Stimulated activated CD4-positive, alpha-beta T cell treated with anti-CD3 and anti-CD28 coated beads, Interleukin-1b, Interleukin-23, amount 100 ng/mL, for 48 hours (primary cell): ENCODE results near the gene TMC6.
"Not testable (repeated sequence)": the region's sequence is repeated elsewhere in the genome, so short reads cannot be mapped to it uniquely, and the experiment has no call there.

Experiments
- DNase-seq: peaks from one replicate; pipeline ENCODE4 v3.0.0-alpha.2; 2020

TMC6 gene

GRCh38 chr17:78107976-78108725 is 20.4 kb downstream of the TMC6 start:
- no peak for DNase-seq

- DNase-seq: no peak
Measured at GRCh38 chr17:78107457-78107856, 21.1 kb downstream of the TMC6 start.

- DNase-seq: no peak
Measured at GRCh38 chr17:78106211-78106610, 22.3 kb downstream of the TMC6 start.

GRCh38 chr17:78105551-78105950 is 23.0 kb downstream of the TMC6 start:
- DNase-seq: no peak

GRCh38 chr17:78105101-78105500 is 23.5 kb downstream of the TMC6 start:
- no peak for DNase-seq

- DNase-seq: no peak
Measured at GRCh38 chr17:78104540-78104941, 24.0 kb downstream of the TMC6 start.

- DNase-seq: no peak
Measured at GRCh38 chr17:78103311-78103710, 25.2 kb downstream of the TMC6 start.

- DNase-seq: no peak
Measured at GRCh38 chr17:78101542-78101941, 27.0 kb downstream of the TMC6 start.

- DNase-seq: no peak
Measured at GRCh38 chr17:78101112-78101511, 27.4 kb downstream of the TMC6 start.

- DNase-seq: no peak
Measured at GRCh38 chr17:78096093-78096492, 32.5 kb downstream of the TMC6 start.

- DNase-seq: no peak
Measured at GRCh38 chr17:78095035-78095434, 33.5 kb downstream of the TMC6 start.

GRCh38 chr17:78092794-78093324 is 35.7 kb downstream of the TMC6 start:
- no peak for DNase-seq

GRCh38 chr17:78089576-78090281 is 38.8 kb downstream of the TMC6 start:
- no peak for DNase-seq

GRCh38 chr17:78088529-78088928 is 40.0 kb downstream of the TMC6 start:
- DNase-seq: no peak

GRCh38 chr17:78086740-78087139 is 41.8 kb downstream of the TMC6 start:
- no peak for DNase-seq

- DNase-seq: no peak
Measured at GRCh38 chr17:78082988-78083387, 45.6 kb downstream of the TMC6 start.

- DNase-seq: not testable (repeated sequence)
Measured at GRCh38 chr17:78082355-78082872, 46.1 kb downstream of the TMC6 start.

GRCh38 chr17:78081551-78081950 is 47.0 kb downstream of the TMC6 start:
- DNase-seq: no peak

- no peak for DNase-seq
Measured at GRCh38 chr17:78079253-78079652, 49.3 kb downstream of the TMC6 start.

GRCh38 chr17:78075545-78075944 is 53.0 kb downstream of the TMC6 start:
- no peak for DNase-seq

- no peak for DNase-seq
Measured at GRCh38 chr17:78075011-78075410, 53.5 kb downstream of the TMC6 start.

GRCh38 chr17:78072961-78073360 is 55.6 kb downstream of the TMC6 start:
- no peak for DNase-seq

- DNase-seq: no peak
Measured at GRCh38 chr17:78069695-78070094, 58.9 kb downstream of the TMC6 start.

GRCh38 chr17:78066976-78067375 is 61.6 kb downstream of the TMC6 start:
- DNase-seq: not testable (repeated sequence)
